ENCODE data around the gene ASB7. TPM values are rescaled to one million over a fixed set of nuclear protein-coding genes. Genes with fewer than 3 reads are reported as not detected.
A peak's percentile ranks its signal among the peaks of the same experiment; 100 is the strongest.

Gene ASB7
- total RNA-seq, 4 donors from 2014 or later: 10.2 to 14.8 (median 11.9) TPM

DNA sequence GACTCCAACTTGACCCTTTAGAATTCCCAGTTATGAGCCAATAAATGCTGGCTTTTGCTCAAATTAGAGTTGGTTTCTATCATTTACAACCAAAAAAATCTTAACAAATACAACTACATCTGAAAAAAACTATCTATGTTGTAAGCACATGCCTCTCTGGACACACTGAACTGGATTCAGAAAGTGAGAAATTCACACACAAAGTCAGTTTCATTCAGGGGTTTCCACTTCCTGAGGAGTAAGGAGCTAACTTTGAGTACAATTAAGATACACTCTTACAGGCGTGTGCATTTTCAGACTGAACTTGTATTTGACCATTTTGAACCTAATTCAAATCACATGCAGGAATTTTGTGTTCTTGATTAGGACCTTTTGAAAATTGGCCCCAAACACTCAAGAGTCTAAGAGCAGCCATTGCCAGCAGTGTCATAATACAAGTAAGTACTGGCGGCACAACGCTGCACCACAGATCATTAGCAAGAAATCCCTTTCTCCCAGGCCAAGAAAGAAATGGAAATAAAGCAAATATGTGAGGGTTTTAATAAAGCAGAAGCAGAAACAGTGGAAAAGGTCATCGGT lies 31.6 kb upstream of the ASB7 start:
- WGBS, 2 donors (ENCODE audit: low coverage in 1 of 2): 86 to 91% methylated on average over 3 to 4 of the region's 4 CpGs

DNA sequence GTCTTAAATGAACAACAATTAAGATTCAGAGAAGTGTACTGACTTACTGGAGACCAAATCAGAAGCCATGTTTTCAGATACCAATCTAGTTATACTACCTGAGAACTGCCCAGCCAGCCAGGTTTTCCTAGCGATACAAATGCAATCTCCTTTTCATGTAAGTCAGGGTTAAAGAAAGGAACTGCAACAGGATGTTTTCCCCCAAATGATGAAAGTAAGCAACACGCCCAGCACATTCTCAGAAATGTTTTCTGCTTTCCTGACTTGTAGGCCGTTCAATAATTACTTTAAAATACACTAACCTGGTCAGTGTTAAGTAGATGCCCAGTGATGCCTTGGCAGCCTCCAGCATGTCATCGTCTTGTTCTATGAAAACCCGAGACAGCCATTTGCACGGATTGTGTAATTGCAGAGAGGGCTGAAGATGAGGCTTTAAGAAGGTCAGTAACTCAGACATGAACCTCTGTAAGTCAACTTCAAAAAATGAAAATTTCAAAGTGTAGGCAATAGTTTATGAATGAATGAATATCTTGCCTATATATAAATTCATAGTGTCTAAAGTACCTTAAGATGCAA lies 30.7 kb upstream of the ASB7 start:
- no peak overlapping the region for H3K27ac ChIP-seq
- no peak for ATAC-seq
- peaks cover 2 to 61% of the 10 kb centered on the region in 2 donors for H3K36me3 ChIP-seq
- no peaks in the 10 kb centered on the region for H3K27me3 ChIP-seq
- H3K4me3 ChIP-seq: no peak overlapping the region
- TF ChIP-seq, protein P1, sequence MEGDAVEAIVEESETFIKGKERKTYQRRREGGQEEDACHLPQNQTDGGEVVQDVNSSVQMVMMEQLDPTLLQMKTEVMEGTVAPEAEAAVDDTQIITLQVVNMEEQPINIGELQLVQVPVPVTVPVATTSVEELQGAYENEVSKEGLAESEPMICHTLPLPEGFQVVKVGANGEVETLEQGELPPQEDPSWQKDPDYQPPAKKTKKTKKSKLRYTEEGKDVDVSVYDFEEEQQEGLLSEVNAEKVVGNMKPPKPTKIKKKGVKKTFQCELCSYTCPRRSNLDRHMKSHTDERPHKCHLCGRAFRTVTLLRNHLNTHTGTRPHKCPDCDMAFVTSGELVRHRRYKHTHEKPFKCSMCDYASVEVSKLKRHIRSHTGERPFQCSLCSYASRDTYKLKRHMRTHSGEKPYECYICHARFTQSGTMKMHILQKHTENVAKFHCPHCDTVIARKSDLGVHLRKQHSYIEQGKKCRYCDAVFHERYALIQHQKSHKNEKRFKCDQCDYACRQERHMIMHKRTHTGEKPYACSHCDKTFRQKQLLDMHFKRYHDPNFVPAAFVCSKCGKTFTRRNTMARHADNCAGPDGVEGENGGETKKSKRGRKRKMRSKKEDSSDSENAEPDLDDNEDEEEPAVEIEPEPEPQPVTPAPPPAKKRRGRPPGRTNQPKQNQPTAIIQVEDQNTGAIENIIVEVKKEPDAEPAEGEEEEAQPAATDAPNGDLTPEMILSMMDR (IDR thresholded peaks at IDR 0.05): no peak
- TF ChIP-seq POLR2A (IDR thresholded peaks at IDR 0.05): no peak
- TF ChIP-seq EP300 (IDR thresholded peaks at IDR 0.05): no peak
- no peak for TF ChIP-seq POLR2AphosphoS5 (IDR thresholded peaks at IDR 0.05)
- no peaks in the 10 kb centered on the region for H3K9me3 ChIP-seq
- no peaks in the 10 kb centered on the region for H3K4me1 ChIP-seq
- WGBS, 2 donors (ENCODE audit: low coverage in 1 of 2): 72 to 88% methylated on average over 5 to 6 of the region's 6 CpGs

More for the DNA sequence above, 31.6 kb upstream of the ASB7 start:
- TF ChIP-seq POLR2AphosphoS5 (IDR thresholded peaks at IDR 0.05) (no peak), POLR2A (IDR thresholded peaks at IDR 0.05) (no peak), EP300 (IDR thresholded peaks at IDR 0.05) (no peak)
- TF ChIP-seq, protein P1 (IDR thresholded peaks at IDR 0.05): no peak
- Histone ChIP-seq H3K27me3 (no peaks in the 10 kb centered on the region), H3K9me3 (no peaks in the 10 kb centered on the region), H3K4me3 (no peak overlapping the region), H3K27ac (no peak overlapping the region), H3K4me1 (no peaks in the 10 kb centered on the region), H3K36me3 (peaks cover 2 to 69% of the 10 kb centered on the region in 2 donors)
- no peak for ATAC-seq

DNA sequence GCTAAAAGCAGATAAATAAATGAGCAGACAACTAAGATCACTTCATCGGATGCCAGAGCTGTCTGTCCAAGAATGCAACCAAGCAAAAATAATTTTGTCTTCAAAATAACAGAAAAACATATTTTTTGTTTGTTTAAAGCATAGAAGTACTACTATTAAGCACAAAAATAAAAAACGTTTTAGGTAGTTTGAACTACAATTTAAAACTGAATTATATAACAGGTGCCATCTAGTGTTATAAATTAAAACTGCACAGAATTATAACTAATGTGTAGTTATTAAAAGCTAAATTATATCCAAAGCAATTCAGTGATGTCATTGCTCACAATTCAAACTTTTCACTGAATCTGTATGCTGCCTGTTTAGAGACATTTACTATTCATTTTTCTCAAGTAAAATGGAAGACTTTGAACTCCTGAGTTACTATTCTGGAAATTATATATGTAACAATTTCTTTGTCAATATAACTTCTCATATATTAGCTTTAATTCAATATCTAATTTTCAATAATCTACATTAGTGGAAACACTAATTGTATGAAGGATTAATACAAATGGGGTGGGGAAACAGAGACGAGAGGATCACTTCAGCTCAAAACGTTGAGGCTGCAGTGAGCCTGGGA lies 29.9 kb upstream of the ASB7 start:
- Histone ChIP-seq H3K27me3 (no peaks in the 10 kb centered on the region), H3K27ac (no peak overlapping the region), H3K9me3 (no peaks in the 10 kb centered on the region), H3K4me1 (no peaks in the 10 kb centered on the region), H3K36me3 (peaks cover 2 to 58% of the 10 kb centered on the region in 2 donors), H3K4me3 (no peak overlapping the region)
- TF ChIP-seq, protein P1 (IDR thresholded peaks at IDR 0.05): peak; percentile 47 to 63 (median 59)
- TF ChIP-seq POLR2A (IDR thresholded peaks at IDR 0.05): no peak
- ATAC-seq: no peak
- WGBS, 2 donors (ENCODE audit: low coverage in 1 of 2): 50 to 52% methylated on average over 4 of the region's 4 CpGs

DNA sequence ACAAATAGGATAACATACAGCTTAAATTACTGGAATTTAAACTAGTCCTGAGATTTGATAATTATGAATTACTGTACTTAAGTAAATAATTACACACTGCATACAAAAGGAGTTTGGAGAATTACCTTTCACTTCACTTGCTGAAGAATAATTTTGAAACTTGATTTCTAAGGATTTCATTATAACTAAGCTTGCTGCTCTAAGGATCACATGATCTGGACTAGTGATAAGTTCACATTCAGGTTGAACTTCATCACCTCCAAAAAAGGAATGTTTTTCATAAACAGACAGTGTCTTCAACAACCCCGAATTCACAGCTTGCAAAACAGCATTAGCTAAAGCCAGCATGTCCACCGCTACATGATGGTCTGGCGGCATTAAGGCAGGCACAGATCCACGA lies 28.9 kb upstream of the ASB7 start:
- Histone ChIP-seq H3K27me3 (no peaks in the 10 kb centered on the region), H3K9me3 (no peaks in the 10 kb centered on the region), H3K4me1 (no peaks in the 10 kb centered on the region), H3K36me3 (peaks cover 2 to 53% of the 10 kb centered on the region in 2 donors), H3K27ac (no peak overlapping the region), H3K4me3 (no peak overlapping the region)
- ATAC-seq: no peak
- WGBS, 2 donors (ENCODE audit: low coverage in 1 of 2): 76 to 88% methylated on average over 2 to 4 of the region's 4 CpGs
- TF ChIP-seq, protein P1 (IDR thresholded peaks at IDR 0.05): no peak
- TF ChIP-seq POLR2A (IDR thresholded peaks at IDR 0.05) (no peak), EP300 (IDR thresholded peaks at IDR 0.05) (no peak), POLR2AphosphoS5 (IDR thresholded peaks at IDR 0.05) (no peak)

GRCh38 chr15:100580414-100580813 lies 22.0 kb upstream of the ASB7 start:
- no peaks in the 10 kb centered on the region for H3K36me3 ChIP-seq
- H3K4me1 ChIP-seq: no peaks in the 10 kb centered on the region
- ATAC-seq: no peak
- 88 to 91% methylated on average over 4 of the region's 4 CpGs for WGBS, 2 donors (ENCODE audit: low coverage in 1 of 2)
- H3K27ac ChIP-seq: no peak overlapping the region
- H3K4me3 ChIP-seq: no peak overlapping the region
- TF ChIP-seq, protein P1 (IDR thresholded peaks at IDR 0.05): no peak
- no peak for TF ChIP-seq POLR2AphosphoS5 (IDR thresholded peaks at IDR 0.05)
- no peak for TF ChIP-seq POLR2A (IDR thresholded peaks at IDR 0.05)
- no peak for TF ChIP-seq EP300 (IDR thresholded peaks at IDR 0.05)
- H3K9me3 ChIP-seq: no peaks in the 10 kb centered on the region
- H3K27me3 ChIP-seq: no peaks in the 10 kb centered on the region
